ENCODE data around the gene HERC2.
"Not testable (repeated sequence)": the region's sequence is repeated elsewhere in the genome, so short reads cannot be mapped to it uniquely, and the experiment has no call there.

HERC2 gene

GRCh38 chr15:28322129-28322588, at the start of gene HERC2:
HERC2 (minus strand) TSS chr15:28322179; CDS start chr15:28321433, 746 bp downstream.
- not testable (repeated sequence) for DNase-seq (ENCODE audit: low read depth in 2 of 2)

GRCh38 chr15:28365502-28365901, 43.5 kb upstream of the HERC2 start:
- DNase-seq (ENCODE audit: low read depth in 2 of 2), result not testable (repeated sequence)

- DNase-seq (ENCODE audit: low read depth in 2 of 2), result not testable (repeated sequence)
These were observed 36.0 kb upstream of the HERC2 start, which contains the start of gene GOLGA6L24 for GRCh38 chr15:28357984-28358383. GOLGA6L24 (minus strand) TSS chr15:28358084; CDS start chr15:28358023, 61 bp downstream.

GRCh38 chr15:28321358-28322078, 461 bp downstream of the HERC2 start:
- not testable (repeated sequence) for DNase-seq (ENCODE audit: low read depth in 2 of 2)

- DNase-seq (ENCODE audit: low read depth in 2 of 2), result not testable (repeated sequence)
These were observed 2.3 kb downstream of the HERC2 start for GRCh38 chr15:28319725-28320124.

- DNase-seq (ENCODE audit: low read depth in 2 of 2), result not testable (repeated sequence)
These were observed 3.2 kb downstream of the HERC2 start for GRCh38 chr15:28318828-28319227.

GRCh38 chr15:28318122-28318521, 3.9 kb downstream of the HERC2 start:
- DNase-seq (ENCODE audit: low read depth in 2 of 2), result not testable (repeated sequence)

GRCh38 chr15:28316958-28317357, 5.0 kb downstream of the HERC2 start:
- not testable (repeated sequence) for DNase-seq (ENCODE audit: low read depth in 2 of 2)

GRCh38 chr15:28310454-28310853, 11.5 kb downstream of the HERC2 start:
- not testable (repeated sequence) for DNase-seq (ENCODE audit: low read depth in 2 of 2)

- not testable (repeated sequence) for DNase-seq (ENCODE audit: low read depth in 2 of 2)
These were observed 13.3 kb downstream of the HERC2 start for GRCh38 chr15:28308718-28309117.

- DNase-seq (ENCODE audit: low read depth in 2 of 2), result not testable (repeated sequence)
These were observed 16.3 kb downstream of the HERC2 start for GRCh38 chr15:28305700-28306099.

- DNase-seq (ENCODE audit: low read depth in 2 of 2), result not testable (repeated sequence)
These were observed 24.5 kb downstream of the HERC2 start for GRCh38 chr15:28297434-28297833.

GRCh38 chr15:28296814-28297213, 25.2 kb downstream of the HERC2 start:
- DNase-seq (ENCODE audit: low read depth in 2 of 2), result not testable (repeated sequence)

- not testable (repeated sequence) for DNase-seq (ENCODE audit: low read depth in 2 of 2)
These were observed 26.9 kb downstream of the HERC2 start for GRCh38 chr15:28295009-28295563.

- DNase-seq (ENCODE audit: low read depth in 2 of 2), result not testable (repeated sequence)
These were observed 27.4 kb downstream of the HERC2 start for GRCh38 chr15:28294560-28294959.

GRCh38 chr15:28289694-28290463, 32.1 kb downstream of the HERC2 start:
- DNase-seq (ENCODE audit: low read depth in 2 of 2), result no peak

GRCh38 chr15:28288830-28289693, 32.9 kb downstream of the HERC2 start:
- not testable (repeated sequence) for DNase-seq (ENCODE audit: low read depth in 2 of 2)

- DNase-seq (ENCODE audit: low read depth in 2 of 2), result not testable (repeated sequence)
These were observed 35.3 kb downstream of the HERC2 start for GRCh38 chr15:28286659-28287058.

- no peak for DNase-seq (ENCODE audit: low read depth in 2 of 2)
These were observed 35.9 kb downstream of the HERC2 start for GRCh38 chr15:28286031-28286430.

- DNase-seq (ENCODE audit: low read depth in 2 of 2), result no peak
These were observed 40.1 kb downstream of the HERC2 start for GRCh38 chr15:28281876-28282275.

GRCh38 chr15:28274635-28275034, 47.3 kb downstream of the HERC2 start:
- no peak for DNase-seq (ENCODE audit: low read depth in 2 of 2)

Measured in stimulated activated CD8-positive, alpha-beta memory T cell treated with anti-CD3 and anti-CD28 coated beads, Interleukin-7, amount 100 ng/mL, for 1 hour (primary cell).